Left lobe of liver (tissue), 2 donors: ENCODE data around the gene JDP2. TPM values are rescaled to one million over a fixed set of nuclear protein-coding genes. Genes with fewer than 3 reads are reported as not detected.

Experiments used
- ATAC-seq: fragments of 200-7000 bp; cut with Tn5 transposase; one replicate; pipeline ENCODE4 v1.9.1; 2020; ENCODE audit warnings: mild to moderate bottlenecking, moderate library complexity
- DNase-seq: peaks from one replicate; pipeline ENCODE4 v3.0.0-alpha.2; 2020; ENCODE audit warnings: low spot score
- total RNA-seq: library from RNA; stranded (reverse); gene quantifications from one replicate; pipeline ENCODE4 v1.2.1, GENCODE V29; 2021
- donor health status: DM: no; HTN: no; CAD: no; lungs with moderate emphysema.
- donor health status: DM: no; HTN: yes; CAD: no.

The JDP2 gene
- total RNA-seq, 1 donor from 2014 or later: 12.8 TPM

DNA sequence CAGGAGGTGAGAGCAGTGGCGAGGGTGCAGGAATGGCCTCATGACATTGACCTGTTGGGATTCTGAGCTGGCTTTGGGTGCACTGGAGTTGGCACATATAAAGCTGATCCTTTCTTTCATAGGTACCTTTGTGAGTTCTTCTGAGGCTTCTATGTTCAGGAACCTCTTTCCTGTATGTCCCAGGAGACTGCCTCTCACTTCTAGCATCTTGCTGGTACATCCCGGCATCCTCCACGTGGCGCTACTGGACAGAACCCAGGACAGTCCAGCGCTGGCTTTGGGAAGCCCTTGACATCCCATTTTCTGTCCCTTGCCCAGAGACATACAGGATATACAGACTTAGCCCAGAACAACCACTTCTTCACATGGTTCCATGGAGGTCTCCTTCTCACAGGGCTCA, 50.1 kb downstream of the JDP2 start:
- DNase-seq (no peak), ATAC-seq (no peak)

DNA sequence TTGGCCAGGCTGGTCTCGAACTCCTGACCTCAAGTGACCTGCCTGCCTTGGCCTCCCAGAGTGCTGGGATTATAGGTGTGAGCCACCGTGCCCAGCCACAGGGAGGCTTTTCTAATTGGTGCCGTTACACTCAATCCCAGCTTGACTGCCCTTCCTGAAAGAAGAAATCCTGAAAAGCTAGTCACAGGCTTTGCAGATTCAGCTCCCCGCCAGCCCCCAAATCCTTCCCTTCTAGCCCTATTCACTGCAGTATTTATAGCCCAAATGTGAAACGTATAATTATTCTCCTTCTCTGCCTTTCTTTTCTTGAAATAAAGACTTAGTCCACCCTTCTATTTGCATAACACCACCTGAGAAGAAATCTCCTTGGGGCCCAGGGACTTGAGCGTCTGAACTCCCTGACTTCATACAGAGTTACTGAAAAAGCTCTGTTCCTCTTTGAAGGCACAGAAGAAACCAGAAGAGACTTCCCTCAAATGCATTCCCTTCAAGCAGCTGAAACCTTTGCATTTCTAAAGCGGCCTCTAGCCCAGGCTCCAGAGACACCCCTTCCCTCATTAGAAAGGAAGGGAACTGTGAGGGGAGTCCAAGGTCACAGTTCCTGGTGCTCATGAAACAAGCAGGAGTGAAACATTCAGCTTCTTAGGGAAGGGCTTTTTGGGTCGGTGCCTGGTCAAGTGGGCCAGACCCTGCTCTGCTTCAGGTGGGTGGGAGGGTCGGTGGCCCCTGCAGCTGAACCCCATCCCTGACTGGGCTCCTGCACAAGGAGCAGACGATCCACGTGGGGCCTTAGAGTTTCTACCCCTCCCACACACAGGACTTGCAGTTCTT, 52.2 kb downstream of the JDP2 start:
- no peak for DNase-seq
- no peak for ATAC-seq

DNA sequence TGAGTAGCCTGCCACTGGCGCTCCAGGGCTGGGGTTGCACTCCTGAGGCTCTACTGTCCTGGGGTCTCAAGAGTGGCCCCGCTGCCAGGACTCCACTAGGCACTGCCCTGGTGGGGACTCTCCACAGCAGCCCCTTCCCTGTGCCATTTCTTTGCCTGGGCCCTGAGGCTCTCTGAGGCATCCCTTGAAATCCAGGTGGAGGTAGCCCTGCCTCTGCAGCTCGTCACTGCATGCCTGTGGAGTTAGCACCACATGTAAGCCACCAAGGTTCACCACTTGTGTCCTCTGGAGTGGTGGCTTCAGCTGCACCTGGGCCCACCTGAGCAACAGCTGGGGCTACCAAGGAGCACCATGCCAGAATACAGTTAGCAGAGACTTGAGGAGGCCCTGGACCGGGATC, 54.5 kb downstream of the JDP2 start:
- ATAC-seq: no peak
- no peak for DNase-seq

DNA sequence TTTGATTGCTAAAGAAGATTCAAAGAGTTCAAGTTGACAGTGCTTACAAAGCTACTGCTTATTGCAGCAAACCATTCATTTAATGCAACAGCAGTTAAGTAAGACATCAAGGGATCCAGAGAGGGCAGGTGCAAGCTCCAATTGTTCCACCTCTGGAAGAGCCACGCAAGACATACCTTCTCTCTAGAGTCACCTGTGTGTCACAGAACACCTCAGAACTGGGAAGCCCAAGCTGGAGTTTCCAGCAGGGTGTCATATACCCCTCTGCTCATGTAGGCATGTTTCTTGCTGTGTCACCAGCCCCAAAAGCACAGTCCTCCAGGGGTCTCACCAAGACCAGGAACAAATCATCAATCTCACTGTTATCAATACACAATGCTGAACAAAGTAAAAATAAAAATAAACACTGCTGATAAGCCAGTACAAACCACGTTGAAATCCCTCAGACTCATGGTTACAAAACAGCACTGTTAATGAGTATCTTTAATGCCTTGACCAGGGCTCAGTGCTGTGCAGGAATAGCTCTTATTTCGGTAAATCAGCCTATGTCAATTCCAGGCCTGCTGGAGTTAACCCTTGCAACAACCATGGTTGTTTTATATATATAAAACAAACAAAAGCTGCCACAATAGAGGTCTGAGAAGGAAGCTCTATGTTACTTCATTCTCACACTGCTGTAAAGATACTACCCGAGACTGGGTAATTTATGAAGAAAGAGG, 57.0 kb downstream of the JDP2 start:
- DNase-seq (no peak), ATAC-seq (peak; percentile 84)

DNA sequence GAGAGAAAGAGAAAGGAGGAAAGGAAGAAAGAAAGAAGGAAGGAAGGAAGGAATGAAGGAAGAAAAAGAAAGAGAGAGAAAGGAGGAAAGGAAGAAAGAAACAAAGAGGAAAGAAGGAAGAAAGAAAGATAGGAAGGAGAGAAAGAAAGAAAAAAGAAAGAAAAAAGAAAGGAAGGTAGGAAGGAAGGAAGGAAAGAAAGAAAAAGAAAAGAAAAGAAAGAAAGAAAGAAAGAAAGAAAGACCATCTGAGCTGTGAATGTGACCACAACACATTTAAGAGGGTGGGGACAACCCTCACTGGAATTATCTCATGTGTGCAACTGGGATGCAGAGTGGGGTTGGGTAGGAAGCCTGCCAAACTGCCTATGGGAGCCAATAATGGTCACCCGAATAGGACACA, 58.5 kb downstream of the JDP2 start:
- DNase-seq (no peak), ATAC-seq (no peak)

DNA sequence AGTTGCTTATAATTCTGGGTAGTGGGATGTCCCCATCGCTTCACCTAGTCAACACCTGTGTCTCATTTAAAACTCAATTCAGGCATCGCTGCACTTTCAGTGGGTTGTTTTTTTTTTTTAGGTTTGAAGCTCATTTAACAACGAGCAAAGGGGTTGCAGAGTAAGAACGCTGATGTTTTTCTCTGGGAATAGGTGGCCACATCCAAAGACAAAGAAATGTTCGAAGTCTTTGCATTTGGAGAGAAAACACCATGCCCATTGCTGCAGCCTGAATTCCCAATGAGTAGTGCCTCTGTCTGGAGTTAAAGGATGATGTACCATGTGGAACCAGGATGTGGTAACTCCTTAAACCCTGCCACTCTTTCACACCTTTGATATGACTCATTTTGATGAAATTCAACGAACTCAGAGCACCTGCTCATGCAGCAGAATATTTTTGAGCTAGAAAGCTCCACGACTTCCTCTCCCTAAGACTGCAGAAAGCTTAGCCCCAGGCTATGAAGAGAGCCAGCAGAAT, 59.4 kb downstream of the JDP2 start:
- DNase-seq (no peak), ATAC-seq (no peak)

DNA sequence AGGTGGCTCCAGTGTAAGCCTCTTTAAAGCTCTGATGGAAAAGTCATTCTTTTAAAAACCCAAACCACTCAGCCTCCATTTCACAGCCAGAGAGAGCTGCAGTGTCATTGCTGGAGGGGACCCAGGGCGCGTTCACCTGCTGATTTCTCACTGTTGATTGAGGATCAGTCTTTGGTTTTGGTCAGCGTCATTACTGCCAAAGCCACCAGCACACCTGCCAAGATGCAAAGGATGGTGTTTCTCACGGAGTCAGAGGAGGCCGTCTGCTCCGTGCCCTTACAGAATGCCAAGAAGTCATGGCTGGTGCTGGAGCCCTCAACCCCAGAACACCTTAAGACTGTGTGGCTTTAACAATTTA, 61.6 kb downstream of the JDP2 start:
- ATAC-seq (no peak), DNase-seq (no peak)

DNA sequence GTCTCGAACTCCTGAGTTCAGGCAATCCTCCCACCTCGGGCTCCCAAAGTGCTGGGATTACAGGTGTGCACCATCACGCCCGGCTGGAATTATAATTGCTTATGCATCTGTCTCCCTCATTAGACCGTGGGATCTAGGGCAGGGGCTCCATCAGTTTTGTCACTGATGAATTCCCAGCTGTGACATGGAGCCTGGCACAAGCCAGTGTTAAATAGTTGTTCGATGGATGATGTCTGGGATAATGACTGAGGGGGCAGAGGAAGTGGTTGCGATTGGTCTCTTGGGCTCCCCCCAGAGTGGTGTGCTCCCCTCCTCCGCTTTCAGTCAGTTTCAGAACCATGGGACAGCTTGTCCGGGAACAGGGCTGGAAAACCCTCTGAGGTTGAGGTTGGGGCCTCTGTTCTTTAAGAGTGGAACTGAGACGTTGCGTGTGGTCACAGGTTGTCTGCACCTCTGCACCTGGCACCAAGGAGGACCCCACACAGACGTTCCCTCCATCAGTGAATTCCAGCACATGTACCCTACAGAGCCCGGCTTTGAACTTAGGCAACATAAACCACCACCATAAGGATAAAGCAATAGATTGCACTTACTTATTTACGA, 63.7 kb downstream of the JDP2 start:
- ATAC-seq (no peak), DNase-seq (no peak)

DNA sequence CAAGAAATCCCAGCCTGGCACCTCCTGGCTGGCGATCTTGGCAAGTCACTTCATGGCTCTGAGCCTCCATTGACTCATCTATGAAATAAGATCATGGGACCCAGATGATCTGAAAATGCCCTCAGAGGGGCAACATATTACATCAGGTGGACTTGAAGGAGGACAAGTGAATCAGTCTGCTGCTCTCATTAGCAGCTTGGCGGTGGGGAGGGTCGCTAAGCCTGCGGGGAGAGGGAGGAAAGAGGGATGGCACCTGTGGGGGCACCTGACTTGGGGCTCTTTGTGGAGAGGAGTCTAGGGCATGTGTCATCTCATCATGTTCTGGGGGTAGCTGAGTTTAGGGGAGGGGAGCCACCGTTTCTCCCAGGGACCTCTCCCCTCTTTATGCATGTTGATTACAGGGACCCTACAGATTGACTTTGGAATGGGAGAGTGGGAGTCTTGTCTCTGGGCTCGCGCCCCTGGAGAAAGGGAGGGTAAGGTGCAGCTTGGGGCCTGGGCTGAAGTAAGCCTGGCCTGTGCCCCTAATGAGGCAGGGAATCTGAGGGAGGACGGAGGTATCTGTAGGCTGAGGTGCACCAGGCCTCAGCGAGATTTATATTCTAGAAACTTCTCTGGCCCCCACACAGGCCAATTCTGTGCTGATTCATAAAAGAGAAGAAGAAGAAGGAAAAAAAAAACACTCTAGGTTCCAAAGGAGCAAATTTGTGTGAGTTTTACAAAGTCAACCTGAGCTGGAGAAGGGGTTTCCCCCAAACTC, 65.2 kb downstream of the JDP2 start:
- ATAC-seq (no peak), DNase-seq (no peak)

DNA sequence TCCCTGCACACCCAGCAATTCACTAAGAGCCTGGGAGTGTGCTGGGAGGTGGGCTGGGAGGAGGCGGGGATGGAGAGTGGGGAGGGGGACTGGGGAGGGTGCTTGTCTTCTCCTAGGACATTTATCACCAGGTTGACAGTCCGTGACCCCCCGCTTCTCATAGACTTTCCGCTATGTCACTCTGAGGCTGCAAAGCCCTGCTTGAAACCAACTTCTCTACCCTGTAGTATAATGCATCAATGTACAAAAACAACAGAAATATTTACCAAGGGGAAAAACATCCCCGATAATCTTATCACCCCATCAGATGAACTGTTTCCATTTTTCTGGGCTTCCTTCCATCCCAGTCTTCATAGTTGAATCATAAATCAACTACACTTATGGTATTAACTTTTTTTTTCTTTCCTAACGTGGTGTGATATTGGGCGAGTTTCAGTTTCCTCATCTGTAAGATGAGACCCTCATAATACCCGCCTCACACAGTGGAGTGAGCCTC, 65.8 kb downstream of the JDP2 start:
- ATAC-seq: no peak
- DNase-seq: no peak

DNA sequence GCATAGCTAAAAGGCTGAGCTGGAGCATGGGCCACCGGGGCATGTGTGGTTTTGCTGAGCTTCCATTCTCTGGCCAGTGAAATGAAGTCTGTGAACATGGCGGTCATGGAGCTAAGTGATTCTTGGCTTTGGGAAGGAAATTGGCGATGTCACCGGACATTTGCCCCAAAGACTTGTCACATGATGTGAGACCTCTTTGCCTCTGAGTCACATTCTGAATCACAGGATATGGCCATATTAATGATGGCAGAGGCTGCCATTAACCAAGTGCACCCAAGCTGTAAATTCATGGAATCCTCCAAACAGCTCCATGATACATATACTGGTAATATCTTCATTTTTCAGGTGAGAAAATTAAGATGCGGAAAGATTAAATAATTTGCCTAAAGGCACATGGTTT, 67.1 kb downstream of the JDP2 start:
- no peak for ATAC-seq
- no peak for DNase-seq

DNA sequence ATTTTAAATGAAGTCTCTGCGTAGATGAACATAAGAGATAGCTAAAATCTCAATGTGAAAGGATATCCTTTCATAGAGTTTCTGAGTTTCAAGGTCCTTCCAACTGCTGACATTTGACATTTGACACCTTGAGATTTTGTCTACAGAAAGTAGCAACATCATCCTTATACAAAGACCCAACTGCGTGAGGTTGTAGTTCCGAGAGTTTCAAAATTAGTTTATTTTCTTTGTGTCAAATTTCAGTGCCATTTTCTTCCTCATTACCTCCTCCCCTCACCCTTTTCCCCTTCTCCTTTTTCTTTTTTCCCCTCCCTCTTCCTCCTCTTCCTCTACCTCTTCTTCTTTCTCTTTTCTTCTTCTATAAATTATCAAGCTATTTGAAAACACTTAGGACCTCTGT, 67.6 kb downstream of the JDP2 start:
- DNase-seq: no peak
- no peak for ATAC-seq

DNA sequence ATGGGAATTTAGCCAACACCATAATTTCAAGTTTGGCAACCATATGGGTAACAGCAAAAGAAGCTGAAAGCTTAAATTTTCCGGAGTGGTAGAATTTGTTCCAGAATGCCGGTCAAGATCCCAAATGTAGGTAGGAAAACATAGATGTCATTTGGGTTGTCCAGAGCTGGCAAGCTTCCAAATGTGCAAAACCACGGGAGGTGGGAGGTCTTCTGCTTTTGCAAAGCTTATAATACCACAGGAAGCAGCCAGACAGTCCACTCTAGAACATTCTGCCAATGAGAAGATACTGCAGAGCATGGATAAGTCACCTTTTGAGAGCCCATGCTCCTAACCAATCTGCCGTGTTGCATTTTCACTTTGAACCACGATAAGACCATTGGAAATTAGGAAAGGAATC, 68.1 kb downstream of the JDP2 start:
- ATAC-seq (no peak), DNase-seq (no peak)

DNA sequence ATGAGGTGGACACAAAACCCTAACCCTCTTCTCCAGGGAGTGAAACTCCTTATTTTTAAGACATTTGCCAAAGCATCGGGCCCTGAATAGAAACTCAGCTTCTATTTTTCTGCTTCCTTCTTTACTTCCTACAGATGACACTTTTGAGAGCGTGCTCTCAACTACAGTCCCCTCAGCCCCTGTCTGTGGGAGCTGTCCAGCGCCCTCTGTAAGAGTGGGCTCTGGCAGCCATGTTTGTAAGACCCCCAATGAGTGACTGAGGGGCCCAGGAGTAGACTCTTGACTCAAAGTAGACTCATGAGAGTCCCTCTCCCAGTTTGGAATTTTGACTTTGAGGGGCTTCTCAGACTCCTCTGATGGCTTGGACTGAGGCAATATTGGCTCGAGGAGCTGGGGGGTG, 68.9 kb downstream of the JDP2 start:
- no peak for DNase-seq
- ATAC-seq: no peak

DNA sequence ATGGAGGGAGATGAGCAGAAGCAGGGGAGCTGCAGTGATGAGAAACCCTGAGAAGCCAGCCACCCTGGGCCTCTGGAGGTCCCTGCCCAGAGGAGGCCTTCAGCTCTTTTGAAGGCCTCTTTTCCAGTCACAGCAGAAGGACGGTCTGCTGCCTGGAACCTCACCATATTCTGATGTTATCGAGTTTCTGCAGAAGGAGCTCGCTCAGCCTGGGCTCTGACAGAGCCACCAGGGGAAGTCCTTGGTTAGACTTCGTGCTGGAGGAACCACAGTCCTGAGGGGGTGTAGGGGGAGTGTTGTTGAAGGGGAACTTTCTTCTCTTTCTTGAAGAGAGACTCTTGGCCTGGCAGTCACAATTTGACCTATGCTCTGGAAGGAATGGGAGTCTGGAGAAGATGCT, 69.4 kb downstream of the JDP2 start:
- DNase-seq (no peak), ATAC-seq (no peak)

DNA sequence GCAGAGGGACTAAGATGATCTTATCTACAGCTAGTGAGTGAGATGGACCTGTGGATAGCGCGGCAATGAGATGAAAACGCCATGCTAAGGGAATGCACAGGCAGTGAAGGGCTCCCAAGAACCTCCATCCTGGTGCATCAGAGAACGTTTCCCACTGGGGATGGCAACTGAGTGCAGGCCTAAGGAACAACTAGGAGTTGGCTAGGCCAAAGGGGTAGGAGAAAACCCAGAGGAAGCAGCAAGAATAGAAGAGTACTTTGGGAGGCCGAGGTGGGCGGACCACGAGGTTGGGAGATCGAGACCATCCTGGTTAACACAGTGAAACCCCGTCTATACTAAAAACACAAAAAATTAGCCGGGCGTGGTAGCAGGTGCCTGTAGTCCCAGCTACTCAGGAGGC, 69.9 kb downstream of the JDP2 start:
- no peak for DNase-seq
- no peak for ATAC-seq

DNA sequence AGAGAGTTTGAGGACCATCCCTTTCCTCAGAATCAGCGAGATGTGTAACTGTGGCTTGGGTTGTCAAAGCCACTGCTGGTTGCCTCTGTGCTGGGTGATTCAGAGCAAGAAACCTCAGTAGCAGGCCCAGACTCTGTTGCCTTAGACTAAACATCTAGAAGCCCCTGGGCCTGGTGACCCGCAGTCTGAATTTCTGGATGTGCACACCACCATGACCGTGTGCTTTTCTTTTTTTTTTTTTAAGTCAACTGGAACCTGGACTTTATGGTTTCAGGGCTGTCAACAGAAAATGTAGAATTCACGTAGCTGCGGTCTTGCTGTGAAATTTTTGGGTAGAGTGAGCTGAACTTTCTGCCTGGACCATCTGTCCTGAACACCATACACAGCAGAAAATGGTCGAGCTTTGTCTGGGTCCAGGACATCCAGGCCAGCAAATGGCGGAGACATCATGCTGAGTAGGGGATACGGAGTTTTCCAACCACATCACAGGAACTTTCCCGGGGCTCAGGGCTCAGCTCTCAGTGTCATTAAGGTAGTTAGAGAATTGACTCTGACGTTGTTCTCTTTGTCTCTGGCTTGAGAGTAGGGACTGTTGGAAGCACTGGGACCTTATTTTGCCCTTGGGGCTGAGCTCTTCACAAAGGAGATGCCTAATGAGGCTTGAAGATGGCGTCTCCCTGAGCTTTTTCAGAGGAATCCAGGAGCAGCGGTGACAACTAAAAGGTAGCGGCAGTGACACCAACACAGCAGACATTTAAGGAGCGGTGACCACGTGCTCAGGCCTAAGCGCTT, 71.5 kb downstream of the JDP2 start:
- no peak for ATAC-seq
- DNase-seq: no peak

DNA sequence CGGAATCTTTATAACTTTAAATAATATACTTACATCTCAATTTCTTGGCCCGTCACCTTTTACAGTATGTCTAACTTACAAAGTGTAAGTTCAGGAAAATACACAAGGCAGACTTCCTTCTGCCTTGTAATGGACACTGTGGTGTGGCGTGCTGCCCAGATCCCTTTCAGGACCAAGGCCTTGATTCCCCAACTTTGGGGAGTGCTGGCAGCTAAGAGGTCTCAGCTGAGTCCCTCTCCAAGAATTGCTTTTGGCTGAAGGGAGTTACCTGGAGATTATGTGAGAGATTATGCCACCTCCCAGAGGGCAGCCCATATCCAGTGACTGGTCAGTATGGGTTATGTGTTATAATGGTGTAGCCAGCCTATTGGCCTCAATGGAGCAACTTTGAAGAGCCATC, 73.3 kb downstream of the JDP2 start:
- no peak for DNase-seq
- no peak for ATAC-seq

DNA sequence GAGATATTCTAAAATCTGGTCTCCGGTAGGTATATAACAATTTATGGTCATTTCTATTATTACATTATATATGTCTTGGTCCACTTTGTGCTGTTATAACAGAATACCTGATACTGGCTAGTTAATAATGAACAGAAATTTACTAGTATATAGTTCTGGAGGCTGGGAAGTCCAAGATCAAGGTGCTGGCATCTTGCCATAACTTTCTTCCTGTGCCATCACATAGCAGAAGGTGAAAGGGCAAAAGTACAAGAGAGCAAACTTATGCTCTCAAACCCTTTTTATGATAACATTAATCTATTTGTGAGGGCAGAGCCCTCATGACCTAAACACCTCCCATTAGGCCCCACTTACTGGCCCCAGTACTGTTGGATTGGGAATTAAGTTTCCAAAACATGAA, 76.6 kb downstream of the JDP2 start:
- DNase-seq (no peak), ATAC-seq (no peak)

DNA sequence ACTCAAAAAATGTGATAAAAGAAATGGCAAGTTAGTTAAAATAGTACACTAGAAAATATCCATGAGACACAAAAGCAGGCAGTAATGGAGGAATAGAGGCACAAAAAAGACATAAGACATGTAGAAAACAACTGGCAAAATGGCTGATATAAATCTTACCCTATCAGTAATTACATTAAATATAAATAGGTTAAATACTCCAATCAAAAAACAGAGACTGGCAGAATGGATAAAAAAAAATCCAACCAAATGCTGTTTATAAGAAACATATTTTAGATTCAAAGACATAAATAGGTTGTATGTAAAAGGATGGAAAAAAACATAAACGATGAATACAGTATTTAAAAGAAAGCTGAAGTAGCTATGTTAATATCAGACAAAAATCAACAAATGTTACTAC, 79.1 kb downstream of the JDP2 start:
- no peak for DNase-seq
- ATAC-seq: no peak
